HG03060 (cell line): Measurements from ENCODE around the gene RHOV.

Experiments
- ATAC-seq: cut with Tn5 transposase; IDR thresholded peaks from one replicate; pipeline ENCODE4 v1.9.1; 2021; ENCODE audit warnings: low read depth, moderate number of reproducible peaks; ENCODE audit not compliant: unreplicated experiment

The RHOV gene, protein sequence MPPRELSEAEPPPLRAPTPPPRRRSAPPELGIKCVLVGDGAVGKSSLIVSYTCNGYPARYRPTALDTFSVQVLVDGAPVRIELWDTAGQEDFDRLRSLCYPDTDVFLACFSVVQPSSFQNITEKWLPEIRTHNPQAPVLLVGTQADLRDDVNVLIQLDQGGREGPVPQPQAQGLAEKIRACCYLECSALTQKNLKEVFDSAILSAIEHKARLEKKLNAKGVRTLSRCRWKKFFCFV

GRCh38 chr15:40873694-40874561, at the start of gene RHOV:
Gene RHOV (minus strand): TSS chr15:40874234. CDS start chr15:40874139, 95 bp downstream.
- no peak for ATAC-seq

GRCh38 chr15:40923551-40923950, 49.5 kb upstream of the RHOV start:
- ATAC-seq, result no peak

DNA sequence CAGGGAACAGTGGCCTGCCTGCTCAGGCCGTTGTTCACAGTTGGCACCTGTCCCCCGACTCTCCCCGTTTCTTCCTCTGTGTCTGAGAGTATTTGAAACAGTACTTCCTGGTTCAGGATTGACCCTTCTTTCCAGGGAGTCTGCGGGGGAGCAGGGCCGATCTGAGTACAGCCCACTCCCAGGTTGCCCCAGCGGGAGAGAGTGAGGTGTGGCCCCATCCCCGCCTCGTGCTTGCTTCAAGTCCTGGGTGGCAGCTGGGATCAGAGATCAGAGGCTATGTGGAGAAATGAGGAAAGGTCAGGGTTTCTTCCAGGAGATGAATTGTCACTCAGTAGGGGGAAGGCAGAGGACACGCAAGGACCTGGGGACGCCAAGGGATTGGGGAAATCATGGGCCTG, 48.6 kb upstream of the RHOV start:
- no peak for ATAC-seq

GRCh38 chr15:40921949-40922607, 48.0 kb upstream of the RHOV start:
- no peak for ATAC-seq

DNA sequence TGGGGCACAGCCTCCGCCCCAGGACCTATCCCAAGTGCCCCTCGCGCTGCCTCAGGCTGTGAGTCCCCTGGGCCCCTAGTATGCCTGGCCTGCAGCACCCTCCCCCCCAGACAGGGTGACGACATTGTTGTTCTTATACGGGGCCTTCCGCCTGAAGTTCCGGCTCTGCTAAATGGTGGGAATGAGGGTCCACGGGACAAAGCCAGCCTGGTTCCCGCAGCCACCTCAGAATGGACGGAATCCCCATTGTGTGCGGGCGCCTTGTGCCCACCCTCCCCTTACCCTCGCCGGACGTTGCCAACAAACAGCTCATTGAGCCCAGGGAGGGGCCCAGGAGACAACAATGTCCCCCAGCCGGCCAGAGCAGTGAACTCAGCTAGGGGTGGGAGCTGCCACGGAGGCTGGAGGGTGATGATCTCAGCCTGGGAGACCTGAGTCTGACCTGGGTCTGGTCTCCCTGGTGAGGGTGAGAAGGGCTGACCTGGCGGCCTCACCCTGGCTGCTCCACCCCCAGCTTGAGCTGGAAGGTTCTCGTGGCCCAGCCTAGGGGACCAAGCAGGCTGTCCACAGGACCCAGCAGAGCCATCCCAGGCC, 44.9 kb upstream of the RHOV start:
- ATAC-seq, result no peak

GRCh38 chr15:40918146-40918798, 44.2 kb upstream of the RHOV start:
- ATAC-seq, result no peak

DNA sequence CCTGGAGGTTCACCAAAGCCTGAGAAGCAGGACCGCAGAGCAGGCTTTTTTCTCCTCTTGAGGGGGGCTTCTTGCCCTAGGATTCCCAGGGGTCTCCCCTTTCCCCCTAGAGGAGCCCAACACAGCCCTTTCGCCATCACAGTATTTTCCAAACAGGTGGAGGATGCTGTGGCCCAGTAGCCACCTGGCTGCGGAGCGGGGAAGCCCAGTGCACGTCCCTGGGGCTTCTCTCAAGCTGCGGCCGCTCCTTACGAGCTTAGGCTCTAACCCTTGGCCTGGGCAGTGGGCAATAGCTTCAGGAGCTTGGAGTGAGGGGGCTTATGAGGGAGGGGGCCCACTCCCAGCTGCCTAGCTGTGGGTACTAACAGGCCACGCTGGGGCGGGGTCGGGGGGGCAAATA, 43.6 kb upstream of the RHOV start:
- no peak for ATAC-seq

- ATAC-seq, result no peak
These were observed 41.6 kb upstream of the RHOV start for GRCh38 chr15:40915679-40916078.

DNA sequence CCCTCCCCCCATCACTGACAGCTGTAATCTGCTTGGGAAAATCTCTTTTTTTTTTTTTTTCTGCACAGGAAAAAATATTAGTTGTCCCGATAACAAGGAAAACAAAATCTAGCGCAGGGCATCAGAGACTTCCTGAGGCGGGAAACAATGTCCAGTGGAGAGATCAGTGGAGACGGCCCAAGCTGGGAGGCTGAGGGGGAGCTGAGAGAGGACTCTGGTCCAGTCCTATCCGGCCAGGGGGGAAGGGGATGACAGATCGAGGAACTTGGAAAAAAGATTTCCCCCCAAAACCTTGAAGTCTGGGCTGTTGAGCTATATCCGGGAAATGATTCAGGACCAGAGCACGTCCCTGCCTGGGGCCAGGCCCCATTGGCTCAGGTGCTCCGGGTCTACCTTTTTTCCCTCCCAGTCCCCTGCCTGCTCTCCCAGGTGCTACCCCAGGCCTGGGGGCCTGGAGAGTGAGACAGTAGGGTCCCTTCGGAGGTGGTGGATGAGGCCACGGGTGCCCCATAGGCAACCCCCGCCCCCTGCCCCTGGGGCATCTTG, 41.2 kb upstream of the RHOV start:
- ATAC-seq, result no peak

GRCh38 chr15:40914486-40914885, 40.5 kb upstream of the RHOV start:
- no peak for ATAC-seq

- no peak for ATAC-seq
These were observed 40.0 kb upstream of the RHOV start for GRCh38 chr15:40914013-40914412.

DNA sequence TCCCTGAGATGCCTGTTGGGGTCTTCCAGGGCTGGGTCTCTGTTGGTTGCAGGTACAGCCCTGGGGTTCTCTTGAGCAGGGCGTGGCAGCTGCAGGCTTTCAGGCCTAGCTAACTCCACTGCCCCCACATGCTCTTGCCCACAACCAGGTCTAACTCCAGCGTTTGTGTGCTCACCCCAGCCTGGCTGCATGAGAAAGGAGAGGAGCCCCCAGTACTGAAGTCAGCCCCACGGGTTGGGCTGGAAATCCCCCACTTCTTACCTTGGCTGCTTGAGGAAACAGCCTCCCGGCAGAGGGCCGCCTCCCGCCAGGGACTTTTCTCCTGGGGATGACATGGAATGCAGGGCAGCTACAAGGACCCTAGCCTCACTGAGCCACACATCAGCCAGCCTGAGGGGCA, 38.4 kb upstream of the RHOV start:
- ATAC-seq, result no peak

DNA sequence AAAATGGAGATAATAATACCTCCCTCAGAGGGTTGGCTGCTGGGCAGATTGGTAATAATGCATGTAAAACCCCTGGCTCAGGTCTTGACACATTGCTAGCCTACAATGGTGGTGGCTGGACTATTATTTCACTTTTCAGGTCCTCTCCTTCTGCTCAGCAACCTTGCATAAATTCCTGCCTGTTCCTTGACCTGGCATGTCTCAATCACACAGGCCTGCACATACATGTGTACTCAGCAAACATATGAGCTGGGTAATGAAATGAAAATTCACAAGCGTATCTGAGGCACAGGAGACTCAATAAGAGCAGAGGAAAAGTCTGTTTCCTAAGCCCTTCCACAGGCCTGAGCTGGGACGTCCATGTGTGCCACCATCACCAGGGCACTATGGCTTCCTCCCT, 37.7 kb upstream of the RHOV start:
- no peak for ATAC-seq

GRCh38 chr15:40911141-40911540, 37.1 kb upstream of the RHOV start:
- ATAC-seq, result no peak

DNA sequence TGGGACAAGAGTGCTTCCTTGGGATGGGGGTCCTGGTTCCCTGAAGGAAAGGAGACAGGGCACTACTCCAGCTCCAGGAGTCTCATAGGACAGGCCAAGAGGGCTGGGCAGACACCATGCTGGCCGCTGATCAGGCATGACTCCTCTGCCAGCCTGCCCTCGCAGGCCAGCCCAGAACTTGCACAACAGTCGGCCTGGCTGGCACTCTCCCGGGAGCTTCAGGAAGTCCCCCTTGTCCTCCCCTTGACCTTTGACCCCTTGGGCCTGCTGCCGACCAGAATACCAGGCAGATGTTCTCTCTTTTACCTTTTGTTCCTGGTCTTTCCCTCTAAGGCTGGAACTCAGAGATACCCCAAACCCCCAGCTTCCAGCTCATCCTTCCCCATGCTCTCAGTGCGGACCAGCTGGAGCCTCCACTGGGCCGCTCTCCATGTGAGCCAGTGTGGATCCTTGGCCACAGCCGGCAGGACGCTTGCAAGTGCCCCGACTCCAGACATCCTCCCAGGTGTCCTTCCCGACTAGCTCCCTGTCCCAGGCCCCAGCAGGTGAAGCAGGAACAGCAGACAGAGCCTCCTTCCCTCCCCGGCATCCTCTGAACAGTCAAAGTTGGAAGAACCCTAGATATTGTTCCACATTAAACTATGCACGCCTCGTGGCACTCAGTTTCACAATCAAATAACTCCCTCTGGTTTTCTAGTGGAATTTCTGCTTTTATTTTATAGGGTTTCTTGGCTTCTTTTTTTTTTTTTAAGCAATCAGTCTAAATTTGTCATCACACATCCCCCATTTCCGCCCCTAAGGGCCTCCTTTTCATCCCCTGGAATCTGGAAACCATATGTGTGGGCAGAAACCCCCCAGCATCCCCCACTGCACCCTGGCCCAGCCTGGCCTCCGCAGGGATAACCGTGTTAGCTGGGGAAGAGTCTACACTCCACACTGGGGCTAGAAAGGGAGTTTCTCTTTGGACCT, 35.9 kb upstream of the RHOV start:
- no peak for ATAC-seq

DNA sequence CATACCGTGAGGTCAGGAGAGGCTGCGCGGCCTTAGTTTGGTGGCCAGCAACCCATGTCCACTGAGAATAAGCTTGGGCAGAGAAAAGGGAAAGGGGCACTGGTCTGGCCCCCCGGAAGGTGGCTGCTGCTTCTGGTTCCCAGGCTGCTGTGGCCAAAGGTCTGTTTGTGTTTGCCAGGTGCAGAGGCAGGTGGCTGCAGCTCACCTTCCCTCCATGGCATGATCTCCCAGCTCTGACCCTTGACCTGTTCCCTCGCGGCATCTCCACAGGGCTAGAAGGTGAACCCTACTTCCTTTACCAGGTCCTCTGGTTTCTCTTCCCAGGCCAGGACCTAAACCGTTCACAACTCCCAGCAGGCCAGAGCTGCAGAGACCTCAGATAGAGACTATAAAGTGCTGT, 34.1 kb upstream of the RHOV start:
- ATAC-seq, result no peak

GRCh38 chr15:40906991-40907802, 33.2 kb upstream of the RHOV start:
- no peak for ATAC-seq
